H1 (cell line): ENCODE measurements around the gene CD300A.

Experiments
- EZH2 ChIP-seq: fragments of 200-600 bp; sonication (generic); IDR thresholded peaks from 2 replicates; pipeline ENCODE4 v1.7.1; 2012; ENCODE audit warnings: low read depth, mild to moderate bottlenecking, moderate library complexity, low read length, inconsistent platforms; ENCODE audit not compliant: severe bottlenecking
- FOSL1 ChIP-seq: IDR thresholded peaks from 2 replicates; pipeline ENCODE4 v1.6.1; 2011; ENCODE audit warnings: mild to moderate bottlenecking, low read depth, low read length, moderate library complexity; ENCODE audit not compliant: insufficient read depth
- SIX5 ChIP-seq: IDR thresholded peaks from 2 replicates; pipeline ENCODE4 v1.6.1; 2011; ENCODE audit warnings: mild to moderate bottlenecking, low read depth, low read length
- TF ChIP-seq, protein P1 (sequence below): IDR thresholded peaks from 2 replicates; pipeline ENCODE4 v1.6.1; 2012; ENCODE audit warnings: inconsistent platforms
- TF ChIP-seq, protein P2 (sequence below), 3 experiments: IDR thresholded peaks; 1 replicate in 2 of 3; 2 replicates in 1 of 3; pipeline versions ENCODE4 v1.5.1 to v1.6.1; 2011; ENCODE audit warnings: low read length in 3 of 3, mild to moderate bottlenecking in 3 of 3, inconsistent platforms in 2 of 3, low read depth in 1 of 3, moderate library complexity in 1 of 3; ENCODE audit not compliant: insufficient read depth in 1 of 3; ENCODE audit errors: control extremely low read depth in 1 of 3

DNA sequence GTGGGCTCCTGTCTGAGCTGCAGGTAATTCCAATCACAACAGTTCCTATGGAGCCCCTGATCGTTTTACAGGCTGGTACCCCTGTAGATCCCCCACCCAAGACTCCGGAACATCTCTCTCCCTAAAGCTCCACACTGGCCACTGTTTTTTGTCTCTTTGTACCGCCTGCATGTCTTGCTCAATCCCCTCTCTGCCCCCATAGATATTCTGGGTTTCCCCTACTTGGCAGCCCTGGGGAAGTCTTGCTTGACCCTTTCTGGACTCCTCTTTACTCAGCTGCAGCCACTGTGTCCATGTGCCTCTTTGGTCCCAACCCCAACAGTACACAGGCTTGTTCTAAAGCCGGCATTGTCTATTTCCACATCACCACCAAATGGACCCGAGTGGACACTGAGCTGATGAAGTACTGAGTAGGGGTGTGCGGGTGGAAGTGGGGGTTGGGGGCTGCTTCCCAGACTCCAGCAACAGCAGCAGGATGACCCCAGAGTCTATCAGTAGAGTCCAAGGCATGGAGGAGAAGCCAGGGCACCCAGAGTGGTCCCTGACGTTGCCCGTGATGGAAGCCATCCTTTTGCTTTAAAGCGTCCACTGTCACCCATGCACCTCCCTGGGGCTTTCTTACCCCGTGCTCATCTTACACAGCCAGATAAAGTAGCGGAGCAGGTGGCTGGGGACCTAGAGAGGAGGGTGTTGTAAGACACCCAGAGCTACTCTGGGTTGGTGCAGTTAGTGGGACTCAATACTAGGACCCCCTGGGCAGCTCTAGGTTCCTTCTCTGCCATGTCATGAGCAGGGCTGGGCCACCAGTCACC is 58.4 kb downstream of the CD300A start:
- TF ChIP-seq SIX5 (no peak), EZH2 (no peak), FOSL1 (no peak)
- TF ChIP-seq, protein P1, sequence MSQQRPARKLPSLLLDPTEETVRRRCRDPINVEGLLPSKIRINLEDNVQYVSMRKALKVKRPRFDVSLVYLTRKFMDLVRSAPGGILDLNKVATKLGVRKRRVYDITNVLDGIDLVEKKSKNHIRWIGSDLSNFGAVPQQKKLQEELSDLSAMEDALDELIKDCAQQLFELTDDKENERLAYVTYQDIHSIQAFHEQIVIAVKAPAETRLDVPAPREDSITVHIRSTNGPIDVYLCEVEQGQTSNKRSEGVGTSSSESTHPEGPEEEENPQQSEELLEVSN: no peak
- TF ChIP-seq, protein P2, sequence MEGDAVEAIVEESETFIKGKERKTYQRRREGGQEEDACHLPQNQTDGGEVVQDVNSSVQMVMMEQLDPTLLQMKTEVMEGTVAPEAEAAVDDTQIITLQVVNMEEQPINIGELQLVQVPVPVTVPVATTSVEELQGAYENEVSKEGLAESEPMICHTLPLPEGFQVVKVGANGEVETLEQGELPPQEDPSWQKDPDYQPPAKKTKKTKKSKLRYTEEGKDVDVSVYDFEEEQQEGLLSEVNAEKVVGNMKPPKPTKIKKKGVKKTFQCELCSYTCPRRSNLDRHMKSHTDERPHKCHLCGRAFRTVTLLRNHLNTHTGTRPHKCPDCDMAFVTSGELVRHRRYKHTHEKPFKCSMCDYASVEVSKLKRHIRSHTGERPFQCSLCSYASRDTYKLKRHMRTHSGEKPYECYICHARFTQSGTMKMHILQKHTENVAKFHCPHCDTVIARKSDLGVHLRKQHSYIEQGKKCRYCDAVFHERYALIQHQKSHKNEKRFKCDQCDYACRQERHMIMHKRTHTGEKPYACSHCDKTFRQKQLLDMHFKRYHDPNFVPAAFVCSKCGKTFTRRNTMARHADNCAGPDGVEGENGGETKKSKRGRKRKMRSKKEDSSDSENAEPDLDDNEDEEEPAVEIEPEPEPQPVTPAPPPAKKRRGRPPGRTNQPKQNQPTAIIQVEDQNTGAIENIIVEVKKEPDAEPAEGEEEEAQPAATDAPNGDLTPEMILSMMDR (IDR thresholded peaks at IDR 0.05; ENCODE audit: control extremely low read depth in 1 of 3, insufficient read depth in 1 of 3, low read depth in 1 of 3, low read length in 3 of 3): no peak
